ENCODE measurements around the gene PRH1.

Gene PRH1
- total RNA-seq = 0.62 to 3.6 (median 1.7) reads per million in 17 experiments

- DNase-seq = no peak
Observed at GRCh38 chr12:10884086-10884725, at the start of gene PRH1. PRH1 (minus strand) TSS chr12:10884255; CDS start chr12:10884217, 38 bp downstream.

GRCh38 chr12:10928746-10929286 is 44.8 kb upstream of the PRH1 start, which contains the start of gene PRH2:
PRH2 (plus strand) TSS chr12:10929236; CDS start chr12:10929274, 38 bp downstream.
- no peak for DNase-seq

- DNase-seq = no peak
Observed at GRCh38 chr12:10926269-10926668, 42.2 kb upstream of the PRH1 start.

GRCh38 chr12:10919809-10920208 is 35.8 kb upstream of the PRH1 start:
- no peak for DNase-seq

- DNase-seq = no peak
Observed at GRCh38 chr12:10910380-10910779, 26.3 kb upstream of the PRH1 start.

- DNase-seq = no peak
Observed at GRCh38 chr12:10909462-10909861, 25.4 kb upstream of the PRH1 start, which contains the start of gene TAS2R13. TAS2R13 (minus strand) TSS chr12:10909562; CDS start chr12:10909298, 264 bp downstream.

- no peak for DNase-seq
Observed at GRCh38 chr12:10904686-10905085, 20.6 kb upstream of the PRH1 start.

GRCh38 chr12:10901427-10901826 is 17.4 kb upstream of the PRH1 start:
- DNase-seq = no peak

GRCh38 chr12:10900972-10901371 is 16.9 kb upstream of the PRH1 start:
- DNase-seq = no peak

- no peak for DNase-seq
Observed at GRCh38 chr12:10900530-10900929, 16.5 kb upstream of the PRH1 start.

- DNase-seq = no peak
Observed at GRCh38 chr12:10896854-10897253, 12.8 kb upstream of the PRH1 start.

GRCh38 chr12:10891937-10892336 is 7.9 kb upstream of the PRH1 start:
- DNase-seq = no peak

GRCh38 chr12:10889226-10889625 is 5.2 kb upstream of the PRH1 start:
- no peak for DNase-seq

GRCh38 chr12:10873378-10873777 is 10.7 kb downstream of the PRH1 start:
- DNase-seq = no peak

- DNase-seq = no peak
Observed at GRCh38 chr12:10867381-10867780, 16.7 kb downstream of the PRH1 start.

- DNase-seq = no peak
Observed at GRCh38 chr12:10863512-10864218, 20.4 kb downstream of the PRH1 start.

- no peak for DNase-seq
Observed at GRCh38 chr12:10861366-10861765, 22.7 kb downstream of the PRH1 start.

GRCh38 chr12:10855807-10856206 is 28.2 kb downstream of the PRH1 start:
- DNase-seq = no peak

- no peak for DNase-seq
Observed at GRCh38 chr12:10853776-10854175, 30.3 kb downstream of the PRH1 start.

- no peak for DNase-seq
Observed at GRCh38 chr12:10851243-10851858, 32.7 kb downstream of the PRH1 start.

- no peak for DNase-seq
Observed at GRCh38 chr12:10849425-10849878, 34.6 kb downstream of the PRH1 start, which contains the start of gene PRR4. PRR4 (minus strand) TSS chr12:10849475; CDS start chr12:10849437, 38 bp downstream.

GRCh38 chr12:10847744-10848143 is 36.3 kb downstream of the PRH1 start:
- DNase-seq = no peak

- DNase-seq = no peak
Observed at GRCh38 chr12:10842862-10843261, 41.2 kb downstream of the PRH1 start.
